Spleen (tissue), 7 donors: ENCODE data around the gene TBC1D22A.

Experiments
- CTCF ChIP-seq, 11 experiments: fragments of 200-600 bp in 7 of 11; fragments of 450-650 bp in 4 of 11; sonication (generic) in 4 of 11; IDR thresholded peaks in 8 of 11; conservative IDR thresholded peaks in 3 of 11; 1 replicate in 7 of 11; 2 replicates in 4 of 11; pipeline versions ENCODE4 v1.4.0 to v1.8.0; 2016 to 2021; ENCODE audit warnings: antibody characterized with exemption in 11 of 11, inconsistent platforms in 4 of 11, mild to moderate bottlenecking in 1 of 11
- POLR2AphosphoS5 ChIP-seq, 3 donors: sonication (generic); formaldehyde crosslinking; IDR thresholded peaks; one replicate each; pipeline ENCODE4 v1.5.1; 2017; ENCODE audit warnings: antibody characterized with exemption in 3 of 3
- donor health status: DM: no; HTN: no; CAD: no; lungs with moderate emphysema.
- donor health status: DM: no; HTN: no; CAD: no.
- donor health status: DM: no; HTN: no; CAD: no.

- TF ChIP-seq POLR2AphosphoS5 (IDR thresholded peaks at IDR 0.05) (no peak), CTCF (IDR thresholded peaks at IDR 0.05 in 8 of 11, conservative IDR thresholded peaks at IDR 0.05 in 3 of 11) (no peak)
These were observed 301.2 kb downstream of the TBC1D22A start for GRCh38 chr22:47063606-47064005.
